Fibroblast of lung (primary cell): ENCODE data around the gene CYB561. TPM values are rescaled to one million over a fixed set of nuclear protein-coding genes. Genes with fewer than 3 reads are reported as not detected.
A peak's percentile ranks its signal among the peaks of the same experiment; 100 is the strongest.

Experiments used
- DNase-seq, 2 donors: peaks; one replicate each; pipeline versions ENCODE4 v3.0.0 to v3.0.0-alpha.2; 2010; ENCODE audit warnings: low read depth in 2 of 2
- H2AFZ ChIP-seq: 2 replicates; pipeline ENCODE4 v1.5.1; 2012; ENCODE audit warnings: low read length, control low read depth, inconsistent platforms
- H3K27ac ChIP-seq: 2 replicates; pipeline ENCODE4 v1.5.1; 2011; ENCODE audit warnings: low read length, control low read depth; ENCODE audit not compliant: insufficient read depth
- H3K27me3 ChIP-seq: 2 replicates; pipeline ENCODE4 v1.5.1; 2011; ENCODE audit warnings: mild to moderate bottlenecking, low read length; ENCODE audit not compliant: control insufficient read depth, insufficient read depth
- H3K36me3 ChIP-seq: 2 replicates; pipeline ENCODE4 v1.5.1; 2011; ENCODE audit warnings: low read length; ENCODE audit not compliant: control insufficient read depth, insufficient read depth
- H3K4me1 ChIP-seq: 2 replicates; pipeline ENCODE4 v1.5.1; 2011; ENCODE audit warnings: low read length; ENCODE audit not compliant: control insufficient read depth, insufficient read depth; ENCODE audit errors: extremely low read depth
- H3K4me2 ChIP-seq: 2 replicates; pipeline ENCODE4 v1.5.1; 2011; ENCODE audit warnings: low read length, control low read depth; ENCODE audit not compliant: insufficient read depth; ENCODE audit errors: extremely low read depth
- H3K4me3 ChIP-seq, 4 experiments: fragments of 200-600 bp in 1 of 4; sonication (generic) in 1 of 4; replicated peaks in 1 of 4; 2 replicates each; pipeline ENCODE4 v1.5.1; 2011 to 2016; ENCODE audit warnings: low read length in 4 of 4, low read depth in 3 of 4, mild to moderate bottlenecking in 3 of 4, control low read depth in 2 of 4, inconsistent platforms in 1 of 4, mixed read lengths in 1 of 4; ENCODE audit not compliant: insufficient read depth in 1 of 4; ENCODE audit errors: control extremely low read depth in 1 of 4
- H3K79me2 ChIP-seq: 2 replicates; pipeline ENCODE4 v1.5.1; 2012; ENCODE audit warnings: mild to moderate bottlenecking, low read length, inconsistent platforms; ENCODE audit not compliant: control insufficient read depth, insufficient read depth
- H3K9ac ChIP-seq: 2 replicates; pipeline ENCODE4 v1.5.1; 2011; ENCODE audit warnings: mild to moderate bottlenecking, low read length, control low read depth; ENCODE audit not compliant: insufficient read depth
- H3K9me3 ChIP-seq: 2 replicates; pipeline ENCODE4 v1.5.1; 2012; ENCODE audit warnings: low read depth, low read length; ENCODE audit not compliant: control insufficient read depth, insufficient read depth
- H4K20me1 ChIP-seq: 2 replicates; pipeline ENCODE4 v1.5.1; 2011; ENCODE audit warnings: low read length; ENCODE audit not compliant: control insufficient read depth, insufficient read depth; ENCODE audit errors: extremely low read depth
- CTCF ChIP-seq, 2 donors: IDR thresholded peaks in 1 of 2; conservative IDR thresholded peaks in 1 of 2; 1 replicate in 1 of 2; 2 replicates in 1 of 2; pipeline ENCODE4 v1.5.1; 2011 to 2012; ENCODE audit warnings: low read length in 2 of 2, control low read depth in 1 of 2, inconsistent platforms in 1 of 2, low read depth in 1 of 2, mild to moderate bottlenecking in 1 of 2
- EZH2 ChIP-seq: IDR thresholded peaks from 2 replicates; pipeline ENCODE4 v1.5.1; 2012; ENCODE audit warnings: low read length, control low read depth, mild to moderate bottlenecking; ENCODE audit errors: missing control alignments
- polyA plus RNA-seq, 2 donors: library from polyadenylated mRNA; depleted of rRNA in 1 of 2; stranded (reverse) in 1 of 2; unstranded in 1 of 2; fragments of >200 nt; gene quantifications; 2 replicates each; pipeline ENCODE4 v1.2.1, GENCODE V29; 2011 to 2012; ENCODE audit warnings: missing spikeins in 1 of 2
- total RNA-seq: library from RNA; depleted of rRNA; stranded (reverse); fragments of >200 nt; gene quantifications from 2 replicates; pipeline ENCODE4 v1.2.1, GENCODE V29; 2014

CYB561 gene
- total and polyA plus RNA-seq, 2 donors (not counting 1 experiment from before 2014, with no cell fraction given): 7.8 to 13.7 TPM

- H4K20me1 ChIP-seq: no peaks in the 10 kb centered on the region
- no peak overlapping the region for H3K27ac ChIP-seq
- H3K4me2 ChIP-seq: no peak overlapping the region
- DNase-seq: no peak
- no peaks in the 10 kb centered on the region for H3K9me3 ChIP-seq
- H3K36me3 ChIP-seq: no peaks in the 10 kb centered on the region
- no peaks in the 10 kb centered on the region for H3K79me2 ChIP-seq
- no peaks in the 10 kb centered on the region for H3K27me3 ChIP-seq
- H2AFZ ChIP-seq: peak overlapping the region; percentile 11
- TF ChIP-seq EZH2 (no peak), CTCF (conservative IDR thresholded peaks at IDR 0.05 in 1 of 2, IDR thresholded peaks at IDR 0.05 in 1 of 2; ENCODE audit: low read depth in 1 of 2, low read length in 2 of 2) (no peak)
- no peak overlapping the region for H3K4me3 ChIP-seq
- H3K4me1 ChIP-seq: peaks cover 2% of the 10 kb centered on the region
- no peak overlapping the region for H3K9ac ChIP-seq
Observed at GRCh38 chr17:63440127-63440769, 5.9 kb downstream of the CYB561 start.

- Histone ChIP-seq H3K4me1 (peaks cover 4% of the 10 kb centered on the region), H3K4me2 (peak overlapping the region; percentile 15), H3K36me3 (peaks cover 2% of the 10 kb centered on the region), H3K27ac (no peak overlapping the region), H3K4me3 (no peak overlapping the region), H3K9me3 (no peaks in the 10 kb centered on the region), H3K79me2 (no peaks in the 10 kb centered on the region), H2AFZ (peak overlapping the region; percentile 11), H3K27me3 (no peaks in the 10 kb centered on the region), H3K9ac (no peak overlapping the region), H4K20me1 (no peaks in the 10 kb centered on the region)
- TF ChIP-seq EZH2: no peak
- no peak for TF ChIP-seq CTCF (conservative IDR thresholded peaks at IDR 0.05 in 1 of 2, IDR thresholded peaks at IDR 0.05 in 1 of 2; ENCODE audit: low read depth in 1 of 2, low read length in 2 of 2)
- DNase-seq: peak; percentile 46 to 53
Observed at GRCh38 chr17:63439687-63440086, 6.4 kb downstream of the CYB561 start.

- Histone ChIP-seq H4K20me1 (no peaks in the 10 kb centered on the region), H3K27me3 (no peaks in the 10 kb centered on the region), H3K9me3 (no peaks in the 10 kb centered on the region), H3K4me3 (no peak overlapping the region), H3K36me3 (peaks cover 2% of the 10 kb centered on the region), H3K9ac (no peak overlapping the region), H2AFZ (no peak overlapping the region), H3K79me2 (no peaks in the 10 kb centered on the region), H3K27ac (no peak overlapping the region), H3K4me2 (no peak overlapping the region), H3K4me1 (peaks cover 11% of the 10 kb centered on the region)
- TF ChIP-seq EZH2: no peak
- TF ChIP-seq CTCF (conservative IDR thresholded peaks at IDR 0.05 in 1 of 2, IDR thresholded peaks at IDR 0.05 in 1 of 2; ENCODE audit: low read depth in 1 of 2, low read length in 2 of 2): no peak
- DNase-seq: no peak
Observed at GRCh38 chr17:63438092-63439051, 7.7 kb downstream of the CYB561 start.
